Gastrocnemius medialis (tissue), 4 donors: ENCODE results near the gene DAND5. TPM values are rescaled to one million over a fixed set of nuclear protein-coding genes. Genes with fewer than 3 reads are reported as not detected.
A peak's percentile ranks its signal among the peaks of the same experiment; 100 is the strongest.

Source experiments
- ATAC-seq, 2 donors: fragments of 150-250 bp; one replicate each; pipeline ENCODE4 v1.9.1; 2016
- DNase-seq, 2 donors: peaks; one replicate each; pipeline ENCODE4 v3.0.0-alpha.2; 2019
- H3K27ac ChIP-seq, 4 donors: fragments of 200-600 bp; sonication (generic); 1 replicate in 1 of 4; 2 replicates in 3 of 4; pipeline ENCODE4 v1.5.1; 2016 to 2018; ENCODE audit warnings: mild to moderate bottlenecking in 2 of 4, moderate library complexity in 1 of 4
- H3K27me3 ChIP-seq, 3 donors: fragments of 200-600 bp; sonication (generic) in 2 of 3; 1 replicate in 1 of 3; 2 replicates in 2 of 3; pipeline versions ENCODE4 v1.5.1 to v1.6.0; 2016 to 2019; ENCODE audit warnings: mild to moderate bottlenecking in 1 of 3, moderate library complexity in 1 of 3
- H3K36me3 ChIP-seq, 2 donors: fragments of 200-600 bp; sonication (generic) in 1 of 2; one replicate each; pipeline ENCODE4 v1.5.1; 2017 to 2018
- H3K4me1 ChIP-seq, 2 donors: fragments of 200-600 bp; sonication (generic) in 1 of 2; one replicate each; pipeline ENCODE4 v1.5.1; 2016 to 2017; ENCODE audit warnings: mild to moderate bottlenecking in 2 of 2
- H3K4me3 ChIP-seq, 4 donors: fragments of 200-600 bp; sonication (generic) in 3 of 4; 1 replicate in 1 of 4; 2 replicates in 3 of 4; pipeline ENCODE4 v1.5.1; 2016 to 2019; ENCODE audit warnings: mild to moderate bottlenecking in 2 of 4
- H3K9me3 ChIP-seq, 3 donors: fragments of 200-600 bp; sonication (generic) in 2 of 3; 1 replicate in 1 of 3; 2 replicates in 2 of 3; pipeline ENCODE4 v1.5.1; 2016 to 2019
- POLR2A ChIP-seq, 2 donors: fragments of 450-650 bp; IDR thresholded peaks; one replicate each; pipeline ENCODE4 v1.6.1; 2017; ENCODE audit warnings: antibody characterized with exemption in 2 of 2, mild to moderate bottlenecking in 2 of 2, moderate library complexity in 2 of 2
- in situ Hi-C, 4 donors: fragments of 200-750 bp; cut with MboI; loops; one replicate each; pipeline versions ENCODE4 v1.15.0 to v1.8.0; 2017; ENCODE audit warnings: low sequenced_read_pairs in 4 of 4
- intact Hi-C: fragments of 100-400 bp; cut with DNase I; formaldehyde crosslinking; loops from one replicate; pipeline ENCODE4 v1.15.1; 2023; ENCODE audit warnings: low total_unique reads
- total RNA-seq, 4 donors: library from RNA; depleted of rRNA; stranded (reverse); fragments of >200 nt; gene quantifications; one replicate each; pipeline versions ENCODE4 v1.1.0 to v1.2.3, GENCODE V29; 2016
- TF ChIP-seq, protein P1 (sequence below), 5 experiments: fragments of 450-650 bp in 3 of 5; fragments of 200-600 bp in 2 of 5; sonication (generic) in 2 of 5; IDR thresholded peaks in 4 of 5; conservative IDR thresholded peaks in 1 of 5; 1 replicate in 4 of 5; 2 replicates in 1 of 5; pipeline ENCODE4 v1.5.1; 2016 to 2019; ENCODE audit warnings: antibody characterized with exemption in 5 of 5, mild to moderate bottlenecking in 3 of 5, moderate library complexity in 3 of 5

Gene DAND5
- total RNA-seq, 4 donors from 2014 or later, result not detected

DNA sequence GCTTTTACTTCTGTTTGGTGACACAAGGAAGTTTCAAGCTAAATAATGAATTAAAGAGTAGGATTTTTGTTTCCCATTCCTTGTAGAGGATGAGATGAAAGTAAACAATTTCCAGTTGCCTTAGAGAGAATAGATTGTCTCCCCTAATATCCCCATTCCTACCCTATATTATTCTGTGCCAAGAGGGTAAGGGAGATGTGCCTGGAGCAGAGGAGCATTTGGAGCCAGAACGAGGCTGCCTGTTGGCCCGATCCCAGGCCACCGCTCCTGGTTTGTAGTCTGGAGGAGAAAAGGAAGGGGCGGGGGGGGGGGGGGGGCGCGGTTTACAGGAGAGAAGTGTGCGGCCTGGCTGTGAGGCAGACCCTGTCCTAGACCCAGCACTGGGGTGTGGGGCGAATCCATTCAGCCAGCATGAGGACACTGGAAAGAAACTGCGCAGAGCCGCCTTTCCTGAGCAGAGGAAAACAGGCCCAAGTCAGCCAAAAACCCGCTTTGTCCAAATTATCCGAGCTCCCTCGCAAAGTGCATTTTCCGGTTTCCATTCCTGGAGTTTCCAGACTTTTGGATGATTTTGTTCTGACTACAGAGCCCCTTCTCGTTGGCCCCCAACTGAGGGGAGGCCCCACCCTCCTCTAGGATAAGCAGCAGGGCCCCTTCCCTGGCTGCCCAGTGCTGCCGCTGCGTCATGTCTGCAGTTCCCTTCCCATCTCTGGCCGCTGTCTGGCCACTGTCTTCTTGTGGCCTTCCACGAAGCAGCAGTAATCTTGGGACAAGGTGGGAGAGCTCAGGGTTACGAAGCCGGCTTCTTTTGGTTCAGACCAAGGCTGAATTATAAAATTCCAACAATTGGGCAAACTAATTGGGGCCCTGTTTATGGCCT, 48.9 kb downstream of the DAND5 start:
- DNase-seq, result peak in 1 of 2 donors; percentile 81
- in situ Hi-C loops (no loop called here), intact Hi-C loops (no loop called here)
- Histone ChIP-seq H3K27me3 (no peaks in the 10 kb centered on the region), H3K36me3 (no peaks in the 10 kb centered on the region), H3K9me3 (no peaks in the 10 kb centered on the region), H3K4me3 (peak overlapping the region; percentile 16 to 44 (median 38)), H3K27ac (peak overlapping the region; percentile 97 to 100 (median 99)), H3K4me1 (peaks cover 70 to 72% of the 10 kb centered on the region in 2 donors)
- ATAC-seq, result no peak
- TF ChIP-seq, protein P1, sequence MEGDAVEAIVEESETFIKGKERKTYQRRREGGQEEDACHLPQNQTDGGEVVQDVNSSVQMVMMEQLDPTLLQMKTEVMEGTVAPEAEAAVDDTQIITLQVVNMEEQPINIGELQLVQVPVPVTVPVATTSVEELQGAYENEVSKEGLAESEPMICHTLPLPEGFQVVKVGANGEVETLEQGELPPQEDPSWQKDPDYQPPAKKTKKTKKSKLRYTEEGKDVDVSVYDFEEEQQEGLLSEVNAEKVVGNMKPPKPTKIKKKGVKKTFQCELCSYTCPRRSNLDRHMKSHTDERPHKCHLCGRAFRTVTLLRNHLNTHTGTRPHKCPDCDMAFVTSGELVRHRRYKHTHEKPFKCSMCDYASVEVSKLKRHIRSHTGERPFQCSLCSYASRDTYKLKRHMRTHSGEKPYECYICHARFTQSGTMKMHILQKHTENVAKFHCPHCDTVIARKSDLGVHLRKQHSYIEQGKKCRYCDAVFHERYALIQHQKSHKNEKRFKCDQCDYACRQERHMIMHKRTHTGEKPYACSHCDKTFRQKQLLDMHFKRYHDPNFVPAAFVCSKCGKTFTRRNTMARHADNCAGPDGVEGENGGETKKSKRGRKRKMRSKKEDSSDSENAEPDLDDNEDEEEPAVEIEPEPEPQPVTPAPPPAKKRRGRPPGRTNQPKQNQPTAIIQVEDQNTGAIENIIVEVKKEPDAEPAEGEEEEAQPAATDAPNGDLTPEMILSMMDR (IDR thresholded peaks at IDR 0.05 in 4 of 5, conservative IDR thresholded peaks at IDR 0.05 in 1 of 5), result no peak
- TF ChIP-seq POLR2A (IDR thresholded peaks at IDR 0.05), result peak in 1 of 2 donors; percentile 8

DNA sequence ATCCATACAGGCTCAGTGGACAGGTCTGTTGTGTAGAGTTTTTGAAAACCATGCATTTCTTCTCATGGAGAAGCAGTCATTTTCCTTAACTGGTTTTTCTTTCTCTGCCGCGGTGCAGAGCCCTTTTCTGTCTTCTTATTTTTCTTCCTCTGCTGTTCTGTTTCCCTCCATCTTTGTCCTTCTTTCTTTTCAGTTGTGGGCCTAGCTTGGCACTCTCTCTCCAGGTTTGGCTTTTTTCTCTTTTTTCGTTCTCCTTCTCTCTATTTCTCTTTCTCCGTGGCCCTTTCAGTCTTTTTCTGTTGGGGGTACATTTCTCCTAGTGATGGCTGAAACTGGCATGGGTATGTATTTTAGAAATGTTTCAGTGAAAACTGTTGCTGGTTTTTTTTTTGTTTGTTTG, 50.0 kb downstream of the DAND5 start:
- intact Hi-C loops (no loop called here), in situ Hi-C loops (no loop called here)
- ATAC-seq, result no peak
- no peaks in the 10 kb centered on the region for H3K36me3 ChIP-seq
- H3K9me3 ChIP-seq, result no peaks in the 10 kb centered on the region
- H3K27ac ChIP-seq, result peak overlapping the region; percentile 97 to 100 (median 99)
- TF ChIP-seq, protein P1 (IDR thresholded peaks at IDR 0.05 in 4 of 5, conservative IDR thresholded peaks at IDR 0.05 in 1 of 5), result no peak
- TF ChIP-seq POLR2A (IDR thresholded peaks at IDR 0.05), result no peak
- no peaks in the 10 kb centered on the region for H3K27me3 ChIP-seq
- H3K4me3 ChIP-seq, result peak overlapping the region in 1 of 4 donors; percentile 4
- DNase-seq, result no peak
- H3K4me1 ChIP-seq, result peaks cover 74 to 82% of the 10 kb centered on the region in 2 donors

DNA sequence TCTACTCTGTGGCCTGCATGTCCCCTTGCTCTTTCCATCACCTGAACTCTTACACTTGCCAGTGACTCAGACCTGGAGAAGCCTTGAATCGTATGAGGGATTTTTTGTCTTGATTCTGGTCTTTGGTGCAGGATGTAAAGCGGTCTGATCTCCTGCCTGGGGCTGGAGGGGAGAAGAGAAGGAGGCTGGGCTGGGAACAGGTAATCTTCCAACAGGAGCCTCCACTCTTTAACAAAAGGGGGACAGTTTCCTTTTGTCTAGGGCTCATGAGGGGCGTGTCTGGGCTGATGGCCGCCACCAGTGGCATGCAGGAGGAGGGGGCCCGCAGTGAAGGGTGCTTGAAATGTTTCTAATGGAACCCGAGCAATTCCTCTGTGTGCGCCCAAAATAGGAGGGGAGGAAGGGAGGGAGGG, 50.6 kb downstream of the DAND5 start:
- in situ Hi-C loops, result no loop called here
- Histone ChIP-seq H3K27me3 (no peaks in the 10 kb centered on the region), H3K4me1 (peaks cover 73 to 89% of the 10 kb centered on the region in 2 donors), H3K4me3 (no peak overlapping the region), H3K36me3 (no peaks in the 10 kb centered on the region), H3K27ac (peak overlapping the region; percentile 97 to 100 (median 99)), H3K9me3 (no peaks in the 10 kb centered on the region)
- DNase-seq, result no peak
- no peak for ATAC-seq
- intact Hi-C loops, result loop anchor here (5.0 kb wide), 1 partner anchor 1033 kb away; no protein-coding TSS in a partner anchor
- no peak for TF ChIP-seq POLR2A (IDR thresholded peaks at IDR 0.05)
- TF ChIP-seq, protein P1 (IDR thresholded peaks at IDR 0.05 in 4 of 5, conservative IDR thresholded peaks at IDR 0.05 in 1 of 5), result no peak

DNA sequence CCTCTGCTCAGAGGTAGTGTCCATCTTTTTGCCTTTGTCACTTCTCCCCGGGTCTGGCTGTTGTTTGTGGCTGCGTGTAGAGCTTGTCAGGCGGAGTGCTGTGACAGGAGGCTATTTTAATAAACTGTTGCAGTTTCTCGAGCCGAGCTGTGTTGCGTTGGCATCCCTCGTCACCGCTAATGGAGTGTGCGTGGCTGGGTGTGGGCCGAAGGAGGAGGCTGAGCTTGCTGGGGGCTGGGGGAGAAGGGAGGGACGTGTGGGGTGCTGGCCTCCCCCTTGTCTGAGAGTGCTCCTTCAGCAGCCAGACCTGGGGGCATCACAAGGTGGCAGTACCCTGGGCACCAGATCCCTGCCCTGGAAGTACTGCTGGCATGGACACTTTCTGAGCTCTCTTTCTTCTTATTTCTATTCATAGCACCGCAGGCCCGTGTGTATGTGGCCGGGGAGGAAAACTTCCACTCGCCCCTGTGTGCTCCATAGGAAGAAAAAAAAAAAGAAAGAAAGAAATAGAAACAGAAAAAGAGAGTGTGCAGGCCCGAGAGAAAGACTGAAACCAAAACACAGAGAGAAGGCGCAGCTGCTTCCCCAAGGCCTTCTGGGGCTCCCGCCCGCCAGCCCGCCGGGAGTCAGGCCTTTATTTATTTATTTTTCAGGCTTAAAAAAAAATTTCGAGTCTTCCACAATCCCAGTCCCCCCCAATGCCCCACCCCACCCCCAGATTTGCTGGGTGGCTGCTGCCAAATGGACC, 52.9 kb downstream of the DAND5 start:
- no peaks in the 10 kb centered on the region for H3K9me3 ChIP-seq
- peak overlapping the region; percentile 97 to 100 (median 99) for H3K27ac ChIP-seq
- intact Hi-C loops, result loop anchor here (5.0 kb wide), 1 partner anchor 1035 kb away; no protein-coding TSS in a partner anchor
- DNase-seq (peak; percentile 64 to 88), ATAC-seq (peak; percentile 53 to 58)
- no peaks in the 10 kb centered on the region for H3K27me3 ChIP-seq
- peak overlapping the region; percentile 41 to 55 (median 51) for H3K4me3 ChIP-seq
- TF ChIP-seq, protein P1 (IDR thresholded peaks at IDR 0.05 in 4 of 5, conservative IDR thresholded peaks at IDR 0.05 in 1 of 5), result no peak
- peak; percentile 66 to 82 for TF ChIP-seq POLR2A (IDR thresholded peaks at IDR 0.05)
- peaks cover 77 to 90% of the 10 kb centered on the region in 2 donors for H3K4me1 ChIP-seq
- no peaks in the 10 kb centered on the region for H3K36me3 ChIP-seq
- in situ Hi-C loops, result no loop called here
